Activated naive CD4-positive, alpha-beta T cell treated with anti-CD3 and anti-CD28 coated beads, Interleukin-2, amount 10 ng/mL, durations not matched to agents 7 days and 5 days (primary cell): ENCODE data around the gene FOXS1.
"Not testable (repeated sequence)": the region's sequence is repeated elsewhere in the genome, so short reads cannot be mapped to it uniquely, and the experiment has no call there.

Experiments
- CTCF ChIA-PET: fragments of 350-600 bp; sonication (Branson Sonifier 250); formaldehyde crosslinking; loops from one replicate; lab custom pipeline; 2021; ENCODE audit warnings: antibody characterized with exemption; lab: Charles Lee
- DNase-seq: peaks from one replicate; pipeline ENCODE4 v3.0.0-alpha.2; 2020
- H3K27ac Mint-ChIP-seq: one replicate; pipeline ENCODE4 v1.8.0; 2021; ENCODE audit warnings: mild to moderate bottlenecking, moderate library complexity, mixed read lengths
- H3K27me3 Mint-ChIP-seq: one replicate; pipeline ENCODE4 v1.8.0; 2021; ENCODE audit warnings: mild to moderate bottlenecking, mixed read lengths
- H3K36me3 Mint-ChIP-seq: one replicate; pipeline ENCODE4 v1.8.0; 2021; ENCODE audit warnings: mixed read lengths
- H3K4me1 Mint-ChIP-seq: one replicate; pipeline ENCODE4 v1.8.0; 2021; ENCODE audit warnings: mixed read lengths
- H3K4me3 Mint-ChIP-seq: one replicate; pipeline ENCODE4 v1.8.0; 2021; ENCODE audit warnings: mild to moderate bottlenecking, moderate library complexity, mixed read lengths
- H3K9me3 Mint-ChIP-seq: one replicate; pipeline ENCODE4 v1.8.0; 2021; ENCODE audit warnings: mixed read lengths

Gene FOXS1

DNA sequence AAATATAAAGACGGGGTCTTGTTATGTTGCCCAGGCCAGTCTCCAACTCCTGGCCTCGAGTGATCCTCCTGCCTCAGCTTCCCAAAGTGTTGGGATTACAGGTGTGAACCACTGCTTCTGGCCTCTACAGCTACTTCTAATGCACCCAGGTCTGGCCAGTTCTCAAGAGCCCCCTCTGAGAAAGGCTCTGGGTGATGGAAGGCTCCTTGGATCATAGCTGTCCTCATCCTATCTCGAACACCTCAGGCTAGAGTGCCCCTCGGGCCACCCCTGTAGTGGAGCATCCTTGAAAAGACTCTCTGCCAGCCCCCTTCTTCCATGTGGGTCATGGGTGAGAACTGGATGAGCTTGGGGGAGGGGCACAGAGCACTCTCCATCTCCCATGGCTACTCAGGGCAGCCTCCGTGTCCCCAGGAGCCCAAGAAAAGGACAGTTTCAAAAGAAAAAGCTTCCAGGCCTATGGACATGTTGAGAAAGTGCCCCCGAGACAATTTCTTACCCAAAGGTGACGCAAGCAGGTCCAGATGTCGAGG is 27.0 kb downstream of the FOXS1 start:
- H3K4me1 Mint-ChIP-seq: peaks cover 8% of the 10 kb centered on the region

DNA sequence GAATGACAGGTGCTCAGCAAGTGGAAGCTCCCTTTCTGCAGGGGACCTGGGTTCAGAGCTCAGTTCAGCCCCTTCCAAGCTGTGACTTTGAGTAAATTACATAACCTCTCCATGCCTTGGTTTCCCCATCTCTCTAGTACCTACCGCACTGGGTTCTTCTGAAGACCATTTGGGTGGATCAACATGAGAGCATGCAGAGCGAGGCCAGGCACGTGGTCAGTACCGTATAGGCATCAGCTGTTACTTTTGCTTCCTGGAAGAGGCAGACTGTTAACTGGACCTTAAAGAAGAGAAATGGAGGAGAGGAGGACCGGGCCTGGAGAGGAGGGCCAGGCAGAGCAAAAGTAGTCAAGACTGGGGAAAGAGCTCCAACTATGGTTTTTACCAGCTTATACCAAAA is 27.9 kb downstream of the FOXS1 start:
- no peak overlapping the region for H3K4me3 Mint-ChIP-seq
- no peak for DNase-seq

More for the DNA sequence above, 27.0 kb downstream of the FOXS1 start:
- no peak overlapping the region for H3K4me3 Mint-ChIP-seq
- peaks cover 19% of the 10 kb centered on the region for H3K27me3 Mint-ChIP-seq
- H3K27ac Mint-ChIP-seq: no peak overlapping the region
- CTCF ChIA-PET: interaction anchor here (1.0 to 2.9 kb wide), 4 partner anchors 20 to 214 kb away, joined by 3 to 10 read pairs (median 3); no protein-coding TSS in a partner anchor
- H3K36me3 Mint-ChIP-seq: no peaks in the 10 kb centered on the region
- DNase-seq: no peak
- no peaks in the 10 kb centered on the region for H3K9me3 Mint-ChIP-seq

DNA sequence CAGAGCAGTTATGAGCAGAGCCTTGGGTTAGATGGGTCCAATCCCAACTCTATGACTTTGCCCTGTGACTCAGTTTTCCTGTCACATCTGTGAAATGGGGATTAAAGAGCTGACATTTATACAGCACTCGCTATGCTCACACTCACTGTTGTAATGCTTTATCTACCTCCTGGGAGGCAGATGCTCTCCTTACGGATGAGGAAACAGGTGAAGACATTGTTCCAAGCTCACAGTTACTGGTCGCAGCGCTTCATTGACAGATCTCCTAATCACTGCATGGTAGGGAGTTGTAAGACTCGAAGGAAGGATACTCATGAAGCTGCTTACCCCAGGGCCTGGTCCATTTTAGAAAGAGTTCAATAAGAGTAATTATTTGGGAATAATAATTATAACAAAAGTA is 29.2 kb downstream of the FOXS1 start:
- CTCF ChIA-PET: interaction anchor here (1.1 to 2.9 kb wide), 3 partner anchors 11 to 37 kb away, joined by 3 to 10 read pairs (median 8); no protein-coding TSS in a partner anchor
- DNase-seq: no peak
- H3K9me3 Mint-ChIP-seq: no peaks in the 10 kb centered on the region
- peaks cover 8% of the 10 kb centered on the region for H3K27me3 Mint-ChIP-seq
- no peaks in the 10 kb centered on the region for H3K4me1 Mint-ChIP-seq
- H3K4me3 Mint-ChIP-seq: no peak overlapping the region
- H3K27ac Mint-ChIP-seq: no peak overlapping the region
- H3K36me3 Mint-ChIP-seq: no peaks in the 10 kb centered on the region

More for the DNA sequence above, 27.9 kb downstream of the FOXS1 start:
- Mint-ChIP-seq H3K27me3 (peaks cover 16% of the 10 kb centered on the region), H3K4me1 (peaks cover 3% of the 10 kb centered on the region), H3K9me3 (no peaks in the 10 kb centered on the region), H3K27ac (no peak overlapping the region), H3K36me3 (no peaks in the 10 kb centered on the region)
- CTCF ChIA-PET: interaction anchor here (1.1 to 2.9 kb wide), 4 partner anchors 10 to 38 kb away, joined by 3 to 10 read pairs (median 6); no protein-coding TSS in a partner anchor

DNA sequence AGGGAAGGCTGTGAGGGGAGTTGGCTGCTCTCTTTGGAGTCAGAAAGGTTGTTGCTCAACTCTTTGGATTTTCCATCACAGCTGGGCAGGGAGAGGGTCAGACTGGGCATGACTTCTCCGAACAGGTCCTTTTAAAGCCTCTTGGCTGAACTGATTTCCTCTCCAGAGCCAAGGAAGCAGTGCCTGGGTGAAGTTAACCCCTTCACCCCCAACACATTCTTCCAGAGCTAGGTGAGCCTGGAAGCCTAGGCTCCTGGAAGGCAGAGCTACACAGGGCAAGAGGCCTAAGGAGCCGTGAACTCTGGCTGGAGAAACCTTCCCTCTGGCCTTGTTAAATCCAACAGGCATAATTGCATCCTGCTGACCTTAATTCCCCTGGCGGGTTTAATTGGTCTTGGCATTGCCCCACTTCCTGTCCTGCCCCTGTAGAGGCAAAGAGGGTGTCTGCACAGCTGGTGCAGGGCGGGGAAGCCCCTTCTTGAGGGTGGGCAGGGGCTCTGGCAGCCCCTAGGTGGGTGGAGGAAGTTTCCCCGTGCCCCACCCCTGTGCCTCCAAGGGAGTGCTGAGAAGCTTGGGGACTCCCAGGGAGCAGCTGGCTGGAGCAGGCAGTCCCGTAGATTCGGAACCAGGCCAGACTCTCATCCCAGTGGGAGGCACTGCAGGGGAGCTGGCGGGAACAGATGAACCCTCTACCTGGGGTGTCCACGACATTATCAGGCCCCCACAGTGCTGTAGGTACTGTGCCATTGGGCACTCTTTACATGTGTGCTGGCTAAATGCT is 29.8 kb downstream of the FOXS1 start:
- H3K4me1 Mint-ChIP-seq: no peaks in the 10 kb centered on the region
- CTCF ChIA-PET: interaction anchor here (0.9 to 2.4 kb wide), 3 partner anchors 7 to 254 kb away, joined by 3 to 8 read pairs (median 7); no protein-coding TSS in a partner anchor
- no peak overlapping the region for H3K27ac Mint-ChIP-seq
- no peak for DNase-seq
- H3K4me3 Mint-ChIP-seq: no peak overlapping the region
- no peaks in the 10 kb centered on the region for H3K36me3 Mint-ChIP-seq
- H3K9me3 Mint-ChIP-seq: no peaks in the 10 kb centered on the region
- H3K27me3 Mint-ChIP-seq: peaks cover 7% of the 10 kb centered on the region

DNA sequence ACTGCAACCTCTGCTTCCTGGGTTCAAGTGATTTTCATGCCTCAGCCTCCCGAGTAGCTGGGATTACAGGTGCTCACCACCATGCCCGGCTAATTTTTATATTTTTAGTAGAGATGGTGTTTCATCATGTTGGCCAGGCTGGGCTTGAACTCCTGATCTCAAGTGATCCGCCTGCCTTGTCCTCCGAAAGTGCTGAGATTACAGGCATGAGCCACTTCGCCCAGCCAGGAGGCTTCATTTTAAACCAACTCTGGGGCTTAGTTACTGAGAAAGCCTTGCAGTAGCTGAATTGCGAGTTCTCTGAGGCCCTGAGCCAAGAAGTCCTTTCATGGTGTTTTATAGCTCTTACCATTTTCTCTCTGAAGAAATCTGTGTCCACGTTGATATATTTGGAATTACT is 31.3 kb downstream of the FOXS1 start:
- not testable (repeated sequence) for H3K9me3 Mint-ChIP-seq, H3K27me3 Mint-ChIP-seq, H3K4me1 Mint-ChIP-seq, DNase-seq, H3K27ac Mint-ChIP-seq, H3K36me3 Mint-ChIP-seq, H3K4me3 Mint-ChIP-seq
- CTCF ChIA-PET: interaction anchor here (0.9 to 2.1 kb wide), 2 partner anchors 9 to 10 kb away, joined by 3 to 7 read pairs; no protein-coding TSS in a partner anchor

DNA sequence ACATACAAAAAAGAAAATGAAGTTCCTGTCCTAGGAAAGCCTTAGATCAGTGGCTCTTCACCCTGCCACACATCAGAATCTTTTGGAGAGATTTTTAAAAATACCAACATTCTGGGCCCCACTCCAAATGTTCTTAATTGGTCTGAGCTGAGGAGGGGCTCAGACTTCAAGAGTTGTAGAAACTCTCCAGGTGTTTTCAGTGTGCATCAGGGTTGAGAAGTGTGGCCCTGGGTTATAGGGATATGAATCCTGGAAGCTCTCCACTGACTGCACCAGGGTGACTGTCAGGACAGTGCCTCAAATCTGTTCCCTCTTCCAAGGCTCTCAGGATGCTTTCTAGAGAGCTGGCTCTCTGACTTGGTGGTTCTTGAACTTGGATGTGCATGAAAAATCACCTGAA is 31.8 kb downstream of the FOXS1 start:
- Mint-ChIP-seq H3K27ac (no peak overlapping the region), H3K36me3 (peaks cover 1% of the 10 kb centered on the region), H3K27me3 (no peaks in the 10 kb centered on the region), H3K4me1 (no peaks in the 10 kb centered on the region), H3K9me3 (no peaks in the 10 kb centered on the region), H3K4me3 (no peak overlapping the region)
- no peak for DNase-seq
- CTCF ChIA-PET: interaction anchor here (0.9 to 2.1 kb wide), 2 partner anchors 9 to 11 kb away, joined by 3 to 7 read pairs; no protein-coding TSS in a partner anchor

DNA sequence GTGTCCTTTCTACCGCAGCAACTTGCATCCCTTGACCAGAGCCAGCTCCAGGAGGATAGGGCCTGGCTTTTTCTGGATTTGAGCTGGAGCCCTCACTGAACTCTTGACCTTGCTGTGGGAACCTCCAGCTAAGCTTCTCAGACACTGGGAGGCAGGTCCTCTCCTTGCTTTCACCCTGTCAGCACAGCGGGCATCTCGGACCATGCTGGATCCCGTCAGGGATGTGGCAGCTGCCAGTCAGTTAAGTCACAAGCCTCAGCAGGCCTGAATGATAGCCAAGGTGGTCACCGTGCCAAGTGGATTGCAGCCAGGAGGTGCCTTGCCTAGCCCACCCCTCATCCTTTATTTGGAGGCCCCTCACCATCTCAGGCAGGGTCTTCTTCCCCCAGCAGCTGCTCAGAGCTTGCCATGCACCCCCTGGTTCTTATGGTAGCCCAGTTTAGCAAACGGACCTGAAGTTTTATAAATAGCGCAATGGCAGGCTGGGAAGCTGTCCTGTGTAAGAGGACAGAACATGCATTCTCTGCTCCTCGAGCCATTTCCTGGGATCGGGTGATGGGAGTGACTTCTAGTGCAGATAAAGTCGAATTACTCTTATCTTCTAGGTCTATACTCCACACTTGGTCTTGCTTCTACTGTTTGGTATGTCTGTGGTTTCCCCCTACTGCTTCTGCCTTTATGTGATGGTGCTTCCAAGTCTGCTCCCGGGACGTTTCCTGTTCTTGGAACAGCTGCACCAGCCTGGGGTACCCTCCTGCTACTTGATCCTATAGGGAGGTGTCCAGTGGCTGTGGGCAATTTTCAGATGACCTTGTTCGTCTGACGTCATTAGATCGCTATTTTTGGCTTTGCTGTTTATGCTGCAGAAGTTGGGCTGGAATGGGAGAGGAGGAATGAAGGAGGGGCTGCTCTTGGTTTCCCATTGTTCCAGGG is 33.3 kb downstream of the FOXS1 start:
- H3K36me3 Mint-ChIP-seq: peaks cover 1% of the 10 kb centered on the region
- DNase-seq: no peak
- H3K4me1 Mint-ChIP-seq: no peaks in the 10 kb centered on the region
- CTCF ChIA-PET: interaction anchor here (0.9 to 1.2 kb wide), 3 partner anchors 35 to 220 kb away, joined by 3 to 4 read pairs (median 3); no protein-coding TSS in a partner anchor
- no peak overlapping the region for H3K4me3 Mint-ChIP-seq
- H3K9me3 Mint-ChIP-seq: no peaks in the 10 kb centered on the region
- peak overlapping the region; percentile 30 for H3K27ac Mint-ChIP-seq
- no peaks in the 10 kb centered on the region for H3K27me3 Mint-ChIP-seq

DNA sequence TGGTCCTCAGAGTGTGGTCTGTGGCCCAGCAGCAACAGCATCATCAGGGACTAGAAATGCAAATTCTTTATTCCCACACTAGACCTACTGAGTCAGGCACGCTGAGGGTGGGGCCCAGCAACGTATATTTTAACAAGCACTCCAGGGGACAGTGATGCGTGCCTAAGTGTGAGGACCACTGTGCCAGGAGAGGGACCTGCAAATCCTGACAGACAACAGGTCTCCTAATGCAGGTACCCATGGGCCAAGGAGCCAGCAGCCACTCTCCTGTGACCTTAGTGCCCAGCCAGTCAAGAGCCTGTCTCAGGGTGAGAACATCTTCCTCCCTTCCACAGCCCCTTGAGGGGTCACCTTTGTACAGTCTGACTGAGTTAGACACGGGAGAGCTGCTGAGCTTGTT is 34.2 kb downstream of the FOXS1 start:
- no peak overlapping the region for H3K4me3 Mint-ChIP-seq
- no peaks in the 10 kb centered on the region for H3K27me3 Mint-ChIP-seq
- no peaks in the 10 kb centered on the region for H3K9me3 Mint-ChIP-seq
- CTCF ChIA-PET: interaction anchor here (0.9 to 1.9 kb wide), 3 partner anchors 12 to 180 kb away, joined by 3 to 8 read pairs (median 3); no protein-coding TSS in a partner anchor
- peaks cover 6% of the 10 kb centered on the region for H3K36me3 Mint-ChIP-seq
- no peak for DNase-seq
- no peaks in the 10 kb centered on the region for H3K4me1 Mint-ChIP-seq
- H3K27ac Mint-ChIP-seq: no peak overlapping the region

DNA sequence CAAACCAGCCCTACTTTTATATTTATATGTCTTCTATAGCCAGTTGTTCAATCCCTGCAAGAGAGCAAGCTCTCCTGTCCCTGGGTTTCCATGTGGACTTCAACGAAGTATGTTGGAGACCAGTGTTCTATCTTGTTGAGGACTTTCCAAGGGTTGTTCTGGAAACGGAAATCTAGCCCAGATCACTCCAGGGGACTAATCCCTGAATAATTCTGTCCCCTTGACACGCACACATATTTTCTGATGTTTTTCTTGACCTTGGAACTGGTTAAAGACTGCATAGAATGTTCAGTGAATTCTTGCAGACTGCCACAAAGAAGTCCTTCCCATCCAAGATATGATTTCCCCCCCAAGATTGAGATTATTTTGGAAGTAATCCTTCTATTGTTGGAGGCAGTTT is 35.7 kb downstream of the FOXS1 start:
- Mint-ChIP-seq H3K4me1 (no peaks in the 10 kb centered on the region), H3K4me3 (no peak overlapping the region), H3K36me3 (peaks cover 12% of the 10 kb centered on the region), H3K27me3 (no peaks in the 10 kb centered on the region), H3K27ac (no peak overlapping the region), H3K9me3 (no peaks in the 10 kb centered on the region)
- no peak for DNase-seq
- CTCF ChIA-PET: interaction anchor here (1.1 to 1.9 kb wide), 3 partner anchors 14 to 60 kb away, joined by 3 to 8 read pairs (median 3); no protein-coding TSS in a partner anchor

DNA sequence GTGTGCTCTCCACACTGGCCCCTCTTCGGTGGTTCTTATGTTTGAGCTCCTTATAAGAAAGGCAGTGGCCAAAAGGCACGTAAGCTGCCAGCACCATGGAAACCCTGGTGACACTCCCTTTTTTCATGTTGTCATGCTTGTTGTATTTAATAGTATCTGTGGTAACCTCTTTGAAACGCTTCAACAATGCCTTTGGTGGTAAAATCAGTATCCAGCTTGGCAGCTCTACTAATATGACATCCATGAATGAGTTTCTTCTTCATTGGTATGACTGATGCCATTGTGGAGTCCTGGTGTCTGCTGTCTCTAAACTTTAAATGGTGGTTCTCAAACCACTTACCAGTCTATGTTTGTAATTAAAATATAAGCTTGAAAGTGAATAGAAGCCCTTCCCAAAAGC is 36.9 kb downstream of the FOXS1 start:
- H3K4me1 Mint-ChIP-seq: peaks cover 7% of the 10 kb centered on the region
- H3K4me3 Mint-ChIP-seq: no peak overlapping the region
- H3K27me3 Mint-ChIP-seq: no peaks in the 10 kb centered on the region
- H3K9me3 Mint-ChIP-seq: no peaks in the 10 kb centered on the region
- CTCF ChIA-PET: interaction anchor here (0.8 to 1.7 kb wide), 3 partner anchors 15 to 59 kb away, joined by 3 read pairs; no protein-coding TSS in a partner anchor
- no peak overlapping the region for H3K27ac Mint-ChIP-seq
- DNase-seq: no peak
- peaks cover 22% of the 10 kb centered on the region for H3K36me3 Mint-ChIP-seq

DNA sequence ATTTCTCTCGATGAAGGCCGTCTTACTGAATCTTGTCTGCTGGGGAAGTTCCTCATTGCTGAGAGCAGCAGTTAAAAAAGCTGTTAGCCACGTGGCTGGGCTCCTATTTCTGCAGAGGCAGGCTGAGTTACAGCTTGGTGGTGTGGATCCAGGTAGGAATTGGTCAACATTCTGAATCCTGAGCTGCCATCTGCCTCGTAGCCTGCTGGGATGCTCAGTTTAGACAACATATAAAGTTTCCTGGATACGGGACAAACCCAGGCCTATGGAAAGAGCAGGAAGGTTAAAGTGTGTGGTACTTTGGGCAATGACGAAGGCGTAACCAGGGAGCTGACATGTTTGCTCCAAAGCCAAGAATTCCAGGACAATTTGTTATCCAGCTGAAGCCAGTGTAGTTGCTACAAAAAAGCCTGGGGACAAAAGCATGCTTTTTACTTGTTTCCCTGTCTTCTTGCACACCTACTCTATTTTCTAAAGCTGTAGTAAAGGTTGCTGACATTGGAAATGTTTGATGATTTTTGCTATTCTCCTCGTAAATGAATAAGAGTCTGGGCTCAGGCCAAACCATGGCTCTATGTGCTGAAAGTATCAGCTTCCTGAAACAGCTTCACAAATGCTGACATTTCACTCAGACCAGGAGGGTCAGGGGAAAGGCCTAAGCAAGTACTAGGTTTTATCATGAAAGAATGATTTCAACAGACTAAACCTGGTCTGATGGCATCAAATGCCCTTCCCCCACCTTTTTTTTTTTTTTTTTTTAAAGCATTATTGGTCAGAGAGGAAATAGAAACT is 38.6 kb downstream of the FOXS1 start:
- peak overlapping the region; percentile 6 for H3K27ac Mint-ChIP-seq
- no peak overlapping the region for H3K4me3 Mint-ChIP-seq
- no peaks in the 10 kb centered on the region for H3K27me3 Mint-ChIP-seq
- no peak for DNase-seq
- peaks cover 10% of the 10 kb centered on the region for H3K4me1 Mint-ChIP-seq
- CTCF ChIA-PET: interaction anchor here (1.2 kb wide), 1 partner anchor 16 kb away, joined by 4 read pairs; no protein-coding TSS in a partner anchor
- H3K36me3 Mint-ChIP-seq: peaks cover 34% of the 10 kb centered on the region
- no peaks in the 10 kb centered on the region for H3K9me3 Mint-ChIP-seq

DNA sequence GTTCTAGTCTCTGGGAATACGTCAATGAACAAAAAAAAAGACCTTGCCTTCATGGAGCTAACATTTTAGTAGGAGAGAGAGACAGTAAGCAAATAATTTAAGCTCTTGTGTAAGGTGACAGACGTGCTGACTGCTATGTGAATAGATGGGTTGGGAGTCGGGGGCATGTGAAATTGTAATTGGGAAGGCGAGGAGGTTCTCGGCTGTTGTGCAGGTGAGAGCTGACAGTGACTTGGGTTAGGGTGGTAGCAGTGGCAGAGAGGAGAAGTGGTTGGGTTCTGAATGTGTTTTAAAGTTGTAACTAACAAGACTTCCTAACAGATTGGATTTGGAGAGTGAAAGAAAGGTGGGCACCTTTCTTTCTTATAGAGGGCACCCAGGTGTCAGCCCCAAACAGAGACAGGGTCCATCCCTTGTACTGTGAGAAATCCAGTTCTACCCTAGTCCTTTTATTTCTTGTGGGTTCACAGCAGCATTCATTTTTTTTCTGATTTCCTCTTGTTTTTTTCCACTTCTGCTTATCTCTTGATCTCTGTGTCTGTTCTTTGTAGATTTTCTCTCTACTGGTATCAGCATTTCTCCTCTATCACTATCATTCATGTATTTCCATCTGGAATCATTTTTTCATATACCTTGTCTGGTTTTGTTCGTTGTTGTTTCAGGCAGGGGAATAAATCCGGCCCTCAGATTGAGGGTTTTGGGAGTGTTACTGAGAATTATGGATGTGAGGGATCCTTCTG is 41.7 kb downstream of the FOXS1 start:
- no peaks in the 10 kb centered on the region for H3K27me3 Mint-ChIP-seq
- peaks cover 56% of the 10 kb centered on the region for H3K36me3 Mint-ChIP-seq
- H3K4me1 Mint-ChIP-seq: peaks cover 10% of the 10 kb centered on the region
- no peak overlapping the region for H3K27ac Mint-ChIP-seq
- CTCF ChIA-PET: interaction anchor here (0.6 kb wide), 1 partner anchor 137 kb away, joined by 5 read pairs; no protein-coding TSS in a partner anchor
- H3K4me3 Mint-ChIP-seq: no peak overlapping the region
- no peaks in the 10 kb centered on the region for H3K9me3 Mint-ChIP-seq
- DNase-seq: no peak
